ENCODE data around the gene TESPA1.

The TESPA1 gene

GRCh38 chr12:54926246-54926645 is 58.3 kb downstream of the TESPA1 start:
- no peak for TF ChIP-seq CTCF (IDR thresholded peaks at IDR 0.05)
- no peak for TF ChIP-seq ZFX (IDR thresholded peaks at IDR 0.05; ENCODE audit: borderline replicate concordance)
- H3K27ac ChIP-seq: no peak overlapping the region

GRCh38 chr12:54924972-54925707 is 59.4 kb downstream of the TESPA1 start:
- H3K27ac ChIP-seq: no peak overlapping the region
- no peak for TF ChIP-seq CTCF (IDR thresholded peaks at IDR 0.05)
- TF ChIP-seq ZFX (IDR thresholded peaks at IDR 0.05; ENCODE audit: borderline replicate concordance): no peak

GRCh38 chr12:54917001-54917488 is 67.5 kb downstream of the TESPA1 start:
- TF ChIP-seq CTCF (IDR thresholded peaks at IDR 0.05) (no peak), ZFX (IDR thresholded peaks at IDR 0.05; ENCODE audit: borderline replicate concordance) (no peak)

More at GRCh38 chr12:54917001-54917488, 67.5 kb downstream of the TESPA1 start:
- H3K27ac ChIP-seq: no peak overlapping the region

All from 22Rv1 (cell line).